ENCODE data around the gene LBP. TPM values are rescaled to one million over a fixed set of nuclear protein-coding genes. Genes with fewer than 3 reads are reported as not detected.

Gene LBP
- polyA plus RNA-seq, 1 of the 3 experiments (the other 2 are of a cell fraction): 0.03 TPM

GRCh38 chr20:38324159-38324558, 22.1 kb upstream of the LBP start:
- Histone ChIP-seq H3K79me2 (ENCODE audit: insufficient read depth) (no peaks in the 10 kb centered on the region), H3K9me3 (no peaks in the 10 kb centered on the region), H3K27ac (ENCODE audit: low read depth in 2 of 2, low read length in 1 of 2) (no peak overlapping the region), H4K20me1 (ENCODE audit: insufficient read depth) (no peaks in the 10 kb centered on the region), H3F3A (replicated peaks; ENCODE audit: insufficient read depth) (no peaks in the 10 kb centered on the region), H2AFZ (ENCODE audit: low read depth) (no peak overlapping the region), H3K27me3 (ENCODE audit: insufficient read depth) (no peaks in the 10 kb centered on the region), H3K9me2 (no peaks in the 10 kb centered on the region), H3K4me1 (ENCODE audit: control insufficient read depth in 1 of 2, insufficient read depth in 2 of 2, low read depth in 1 of 2, low read length in 1 of 2) (no peaks in the 10 kb centered on the region), H3K36me3 (replicated peaks in 1 of 2; ENCODE audit: control insufficient read depth in 1 of 2, insufficient read depth in 2 of 2, low read length in 1 of 2) (no peaks in the 10 kb centered on the region), H3K4me3 (ENCODE audit: low read depth in 2 of 2, low read length in 1 of 2) (no peak overlapping the region), H3K9ac (no peak overlapping the region), H3K4me2 (no peak overlapping the region)
- ChIA-PET POLR2A (no interaction called here), CTCF (interaction anchor here (0.8 to 1.6 kb wide), 7 partner anchors 14 to 251 kb away, joined by 3 to 5 read pairs (median 4); no protein-coding TSS in a partner anchor)
- TF ChIP-seq FOXJ3 (CRISPR knock-in tag; IDR thresholded peaks at IDR 0.05): no peak
- TF ChIP-seq MEF2A (IDR thresholded peaks at IDR 0.05; ENCODE audit: borderline replicate concordance, low read depth): no peak
- no peak for TF ChIP-seq FOSL2 (IDR thresholded peaks at IDR 0.05; ENCODE audit: borderline replicate concordance, low read depth)
- TF ChIP-seq RCOR1 (IDR thresholded peaks at IDR 0.05; ENCODE audit: low read length): no peak
- no peak for TF ChIP-seq RFX5 (IDR thresholded peaks at IDR 0.05; ENCODE audit: low read length)
- no peak for TF ChIP-seq EZH2phosphoT487 (IDR thresholded peaks at IDR 0.05; ENCODE audit: borderline replicate concordance, low read depth)
- TF ChIP-seq NRF1 (IDR thresholded peaks at IDR 0.05; ENCODE audit: low read depth, low read length): no peak
- no peak for TF ChIP-seq NFIC (IDR thresholded peaks at IDR 0.05; ENCODE audit: borderline replicate concordance)
- TF ChIP-seq, protein P1, sequence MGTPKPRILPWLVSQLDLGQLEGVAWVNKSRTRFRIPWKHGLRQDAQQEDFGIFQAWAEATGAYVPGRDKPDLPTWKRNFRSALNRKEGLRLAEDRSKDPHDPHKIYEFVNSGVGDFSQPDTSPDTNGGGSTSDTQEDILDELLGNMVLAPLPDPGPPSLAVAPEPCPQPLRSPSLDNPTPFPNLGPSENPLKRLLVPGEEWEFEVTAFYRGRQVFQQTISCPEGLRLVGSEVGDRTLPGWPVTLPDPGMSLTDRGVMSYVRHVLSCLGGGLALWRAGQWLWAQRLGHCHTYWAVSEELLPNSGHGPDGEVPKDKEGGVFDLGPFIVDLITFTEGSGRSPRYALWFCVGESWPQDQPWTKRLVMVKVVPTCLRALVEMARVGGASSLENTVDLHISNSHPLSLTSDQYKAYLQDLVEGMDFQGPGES (IDR thresholded peaks at IDR 0.05; ENCODE audit: low read depth, low read length): no peak
- TF ChIP-seq TEAD4 (IDR thresholded peaks at IDR 0.05; ENCODE audit: borderline replicate concordance, insufficient read depth): no peak
- 59% methylated on average over 2 of the region's 3 CpGs for WGBS (ENCODE audit: low lambda C conversion rate)
- no peak for DNase-seq

DNA sequence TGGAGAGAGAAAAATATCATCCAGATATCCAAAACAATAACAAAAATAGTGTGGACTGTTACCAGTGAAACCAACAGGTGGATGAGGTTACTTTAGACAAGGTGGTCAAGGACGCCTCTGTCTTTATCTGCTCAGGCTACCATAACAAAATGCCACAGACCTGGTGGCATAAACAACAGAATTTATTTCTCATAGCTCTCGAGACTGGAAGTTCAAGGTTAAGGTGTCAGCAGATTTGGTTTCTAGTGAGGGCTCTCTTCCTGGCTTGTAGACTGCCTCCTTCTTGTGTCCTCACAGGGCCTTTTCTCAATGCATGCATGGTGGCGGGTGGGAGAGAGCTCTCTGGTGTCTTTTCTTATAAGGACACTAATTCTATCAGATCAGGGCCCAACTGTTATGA, 21.1 kb upstream of the LBP start:
- Histone ChIP-seq H3K4me1 (ENCODE audit: control insufficient read depth in 1 of 2, insufficient read depth in 2 of 2, low read depth in 1 of 2, low read length in 1 of 2) (no peaks in the 10 kb centered on the region), H3K27me3 (ENCODE audit: insufficient read depth) (no peaks in the 10 kb centered on the region), H3K27ac (ENCODE audit: low read depth in 2 of 2, low read length in 1 of 2) (no peak overlapping the region), H3K9me3 (no peaks in the 10 kb centered on the region), H3K4me3 (ENCODE audit: low read depth in 2 of 2, low read length in 1 of 2) (no peak overlapping the region), H3K9ac (no peak overlapping the region), H3K36me3 (replicated peaks in 1 of 2; ENCODE audit: control insufficient read depth in 1 of 2, insufficient read depth in 2 of 2, low read length in 1 of 2) (no peaks in the 10 kb centered on the region), H4K20me1 (ENCODE audit: insufficient read depth) (no peaks in the 10 kb centered on the region), H3K9me2 (no peaks in the 10 kb centered on the region), H3K4me2 (no peak overlapping the region), H3K79me2 (ENCODE audit: insufficient read depth) (no peaks in the 10 kb centered on the region), H3F3A (replicated peaks; ENCODE audit: insufficient read depth) (no peaks in the 10 kb centered on the region), H2AFZ (ENCODE audit: low read depth) (no peak overlapping the region)
- POLR2A ChIA-PET: no interaction called here
- CTCF ChIA-PET: interaction anchor here (0.6 to 1.5 kb wide), 8 partner anchors 9 to 951 kb away, joined by 3 to 5 read pairs (median 3); no protein-coding TSS in a partner anchor
- no peak for TF ChIP-seq USF1 (IDR thresholded peaks at IDR 0.05; ENCODE audit: borderline replicate concordance, low read depth)
- DNase-seq: no peak
- 19% methylated on average over 3 of the region's 3 CpGs for WGBS (ENCODE audit: low lambda C conversion rate)
